ENCODE measurements around the gene SEPTIN7. TPM values are rescaled to one million over a fixed set of nuclear protein-coding genes. Genes with fewer than 3 reads are reported as not detected.

SEPTIN7 gene
- total RNA-seq, 1 experiment from 2014 or later, result 121 TPM

GRCh38 chr7:35831208-35831607 lies 30.4 kb downstream of the SEPTIN7 start:
- Histone ChIP-seq H4K20me1 (ENCODE audit: low read length) (no peaks in the 10 kb centered on the region), H3K4me3 (ENCODE audit: low read length) (no peak overlapping the region), H2AFZ (ENCODE audit: low read length) (no peak overlapping the region), H3F3A (ENCODE audit: low read length, unreplicated experiment) (no peaks in the 10 kb centered on the region), H3K27ac (ENCODE audit: low read length) (no peak overlapping the region), H3K4me2 (ENCODE audit: low read length) (no peak overlapping the region), H3K9ac (ENCODE audit: low read length) (no peak overlapping the region), H3K79me2 (ENCODE audit: low read length) (peaks cover 93% of the 10 kb centered on the region), H3K36me3 (ENCODE audit: low read depth, low read length) (peaks cover 16% of the 10 kb centered on the region; the same call in 1 of the 2 replicates), H3K9me3 (ENCODE audit: low read length) (no peaks in the 10 kb centered on the region), H3K27me3 (ENCODE audit: low read length) (no peaks in the 10 kb centered on the region), H3K9me2 (replicated peaks; ENCODE audit: low read length) (no peaks in the 10 kb centered on the region), H3K4me1 (ENCODE audit: insufficient read depth, low read length) (no peaks in the 10 kb centered on the region)
- no TSS peak for BruUV-seq (replicated peaks)
- DNase-seq (no peak), ATAC-seq (no peak)
- CTCF ChIA-PET, result no interaction called here
- POLR2A ChIA-PET (ENCODE audit: unreplicated experiment), result no interaction called here
- TF ChIP-seq EZH2 (IDR thresholded peaks at IDR 0.05; ENCODE audit: low read length, unreplicated experiment) (no peak), EZH2phosphoT487 (IDR thresholded peaks at IDR 0.05; ENCODE audit: borderline replicate concordance, low read length) (no peak)
- TF ChIP-seq, protein P1, sequence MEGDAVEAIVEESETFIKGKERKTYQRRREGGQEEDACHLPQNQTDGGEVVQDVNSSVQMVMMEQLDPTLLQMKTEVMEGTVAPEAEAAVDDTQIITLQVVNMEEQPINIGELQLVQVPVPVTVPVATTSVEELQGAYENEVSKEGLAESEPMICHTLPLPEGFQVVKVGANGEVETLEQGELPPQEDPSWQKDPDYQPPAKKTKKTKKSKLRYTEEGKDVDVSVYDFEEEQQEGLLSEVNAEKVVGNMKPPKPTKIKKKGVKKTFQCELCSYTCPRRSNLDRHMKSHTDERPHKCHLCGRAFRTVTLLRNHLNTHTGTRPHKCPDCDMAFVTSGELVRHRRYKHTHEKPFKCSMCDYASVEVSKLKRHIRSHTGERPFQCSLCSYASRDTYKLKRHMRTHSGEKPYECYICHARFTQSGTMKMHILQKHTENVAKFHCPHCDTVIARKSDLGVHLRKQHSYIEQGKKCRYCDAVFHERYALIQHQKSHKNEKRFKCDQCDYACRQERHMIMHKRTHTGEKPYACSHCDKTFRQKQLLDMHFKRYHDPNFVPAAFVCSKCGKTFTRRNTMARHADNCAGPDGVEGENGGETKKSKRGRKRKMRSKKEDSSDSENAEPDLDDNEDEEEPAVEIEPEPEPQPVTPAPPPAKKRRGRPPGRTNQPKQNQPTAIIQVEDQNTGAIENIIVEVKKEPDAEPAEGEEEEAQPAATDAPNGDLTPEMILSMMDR (conservative IDR thresholded peaks at IDR 0.05; ENCODE audit: low read depth, low read length), result no peak
- intact Hi-C loops (cut with micrococcal nuclease), result no loop called here

GRCh38 chr7:35839860-35840854 lies 39.3 kb downstream of the SEPTIN7 start:
- Histone ChIP-seq H3K9me3 (ENCODE audit: low read length) (no peaks in the 10 kb centered on the region), H3F3A (ENCODE audit: low read length, unreplicated experiment) (no peaks in the 10 kb centered on the region), H3K4me1 (ENCODE audit: insufficient read depth, low read length) (no peaks in the 10 kb centered on the region; the same call in 1 of the 2 replicates), H3K79me2 (ENCODE audit: low read length) (peaks cover 58% of the 10 kb centered on the region), H3K4me3 (ENCODE audit: low read length) (no peak overlapping the region), H3K9ac (ENCODE audit: low read length) (no peak overlapping the region), H3K4me2 (ENCODE audit: low read length) (no peak overlapping the region), H4K20me1 (ENCODE audit: low read length) (0 out of 2 replicates have a peak, but pooled peaks cover 6% of the 10 kb centered on the region), H2AFZ (ENCODE audit: low read length) (no peak overlapping the region), H3K27ac (ENCODE audit: low read length) (no peak overlapping the region), H3K9me2 (replicated peaks; ENCODE audit: low read length) (no peaks in the 10 kb centered on the region), H3K36me3 (ENCODE audit: low read depth, low read length) (peaks cover 1% of the 10 kb centered on the region; the same call in 1 of the 2 replicates), H3K27me3 (ENCODE audit: low read length) (no peaks in the 10 kb centered on the region)
- DNase-seq (peak; percentile 48), ATAC-seq (peak; percentile 97)
- TF ChIP-seq EZH2phosphoT487 (IDR thresholded peaks at IDR 0.05; ENCODE audit: borderline replicate concordance, low read length), result no peak
- no peak for TF ChIP-seq EZH2 (IDR thresholded peaks at IDR 0.05; ENCODE audit: low read length, unreplicated experiment)
- TF ChIP-seq, protein P1 (conservative IDR thresholded peaks at IDR 0.05; ENCODE audit: low read depth, low read length), result peak; percentile 21; the same call in 1 of the 2 replicates
- intact Hi-C loops (cut with micrococcal nuclease), result loop anchor here (2.0 to 5.0 kb wide), 2 partner anchors 39 to 42 kb away; partner anchors contain the start of gene SEPTIN7
- ChIA-PET POLR2A (ENCODE audit: unreplicated experiment) (interaction anchor here (0.7 kb wide), 1 partner anchor 37 kb away, joined by 6 read pairs; no protein-coding TSS in a partner anchor), CTCF (no interaction called here)
- BruUV-seq (replicated peaks), result no TSS peak

Measured in PC-3 (cell line).